ENCODE results near the gene PAX4.
A peak's percentile ranks its signal among the peaks of the same experiment; 100 is the strongest.
"Not testable (repeated sequence)": the region's sequence is repeated elsewhere in the genome, so short reads cannot be mapped to it uniquely, and the experiment has no call there.

PAX4 gene

GRCh38 chr7:127587663-127588018, 30.3 kb downstream of the PAX4 start:
- Mint-ChIP-seq H3K36me3 (ENCODE audit: low read depth) (peaks cover 54% of the 10 kb centered on the region), H3K4me1 (ENCODE audit: low read depth) (peaks cover 55% of the 10 kb centered on the region), H3K9me3 (no peaks in the 10 kb centered on the region), H3K27me3 (no peaks in the 10 kb centered on the region), H3K27ac (peak overlapping the region; percentile 80), H3K4me3 (peak overlapping the region; percentile 76)
- intact Hi-C loops (cut with micrococcal nuclease) = loop anchor here (1.0 to 5.0 kb wide), 3 partner anchors 65 to 755 kb away; partner anchors contain the start of genes RBM28, SND1 and ZNF800

- H3K27me3 Mint-ChIP-seq = no peaks in the 10 kb centered on the region
- intact Hi-C loops (cut with micrococcal nuclease) = loop anchor here (5.0 kb wide), 1 partner anchor 756 kb away; the partner anchor contains the start of gene RBM28
- H3K9me3 Mint-ChIP-seq = no peaks in the 10 kb centered on the region
- H3K36me3 Mint-ChIP-seq (ENCODE audit: low read depth) = peaks cover 59% of the 10 kb centered on the region
- H3K4me1 Mint-ChIP-seq (ENCODE audit: low read depth) = peaks cover 61% of the 10 kb centered on the region
- no peak overlapping the region for H3K4me3 Mint-ChIP-seq
- peak overlapping the region; percentile 95 for H3K27ac Mint-ChIP-seq
Observed at GRCh38 chr7:127586346-127586745, 31.6 kb downstream of the PAX4 start.

DNA sequence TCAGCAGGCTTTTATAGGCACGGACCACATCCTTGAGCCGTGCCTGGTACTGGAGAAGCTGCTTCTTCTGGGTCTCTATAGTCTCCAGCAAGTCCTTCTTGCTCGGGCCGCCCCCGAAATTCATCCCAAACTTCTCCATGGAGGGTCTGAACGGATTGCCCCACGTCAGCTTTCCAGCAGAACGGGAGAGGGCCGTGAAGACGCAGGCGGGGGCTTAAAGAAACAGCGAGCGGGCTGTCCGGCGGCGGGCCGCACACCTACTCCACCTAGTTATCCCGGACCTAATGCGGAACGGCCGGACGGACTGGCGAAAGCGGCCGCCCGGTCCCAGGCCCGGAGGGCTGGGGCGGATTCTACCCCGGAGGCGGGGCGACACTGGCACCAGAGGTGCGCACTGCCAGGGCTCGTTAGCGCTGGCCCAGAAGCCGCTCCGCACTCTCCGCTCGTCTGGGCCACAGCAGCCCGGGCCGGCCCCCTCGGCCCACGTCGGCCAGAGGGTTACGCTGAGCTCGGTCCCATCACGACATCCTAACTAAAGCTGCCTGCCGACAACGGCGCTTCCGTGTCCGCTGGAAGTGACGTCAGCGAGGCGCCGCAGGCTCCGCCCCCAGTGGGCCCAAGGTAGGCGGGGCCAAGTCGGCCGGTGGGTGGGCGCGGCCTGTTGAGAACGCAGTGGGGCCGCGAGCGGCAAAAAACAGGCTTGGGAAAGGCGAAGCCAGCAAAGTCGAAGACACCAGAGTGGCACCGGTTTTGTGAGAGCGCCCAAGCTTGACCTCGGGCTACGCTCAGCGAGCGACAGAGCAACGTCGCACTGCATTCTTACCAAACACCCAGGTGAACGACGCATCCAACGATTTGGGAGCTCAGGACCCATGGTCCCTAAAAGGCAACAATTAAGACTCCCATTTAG, 32.6 kb downstream of the PAX4 start, which contains the start of gene GCC1:
GCC1 (minus strand) TSS at position 553 of the 910 bp plus-strand sequence; CDS start at position 139, 414 bp downstream.
- Mint-ChIP-seq H3K36me3 (ENCODE audit: low read depth) (peaks cover 55% of the 10 kb centered on the region), H3K4me3 (peak within 1 kb of the TSS; percentile 95), H3K27ac (peak within 1 kb of the TSS; percentile 95), H3K27me3 (no peaks in the 10 kb centered on the region), H3K4me1 (ENCODE audit: low read depth) (peaks cover 58% of the 10 kb centered on the region), H3K9me3 (no peaks in the 10 kb centered on the region)
- intact Hi-C loops (cut with micrococcal nuclease) = loop anchor here (1.0 to 5.0 kb wide), 2 partner anchors 66 to 757 kb away; partner anchors contain the start of gene RBM28

- Mint-ChIP-seq H3K27ac (peak overlapping the region; percentile 95), H3K36me3 (ENCODE audit: low read depth) (peaks cover 52% of the 10 kb centered on the region), H3K4me1 (ENCODE audit: low read depth) (peaks cover 54% of the 10 kb centered on the region), H3K4me3 (peak overlapping the region; percentile 95), H3K9me3 (no peaks in the 10 kb centered on the region), H3K27me3 (no peaks in the 10 kb centered on the region)
- intact Hi-C loops (cut with micrococcal nuclease) = loop anchor here (1.0 to 5.0 kb wide), 2 partner anchors 67 to 758 kb away; partner anchors contain the start of gene RBM28
Observed at GRCh38 chr7:127584648-127585043, 33.3 kb downstream of the PAX4 start.

- peak overlapping the region; percentile 23 for H3K27ac Mint-ChIP-seq
Observed at GRCh38 chr7:127582361-127582760, 35.6 kb downstream of the PAX4 start.

GRCh38 chr7:127581716-127582115, 36.2 kb downstream of the PAX4 start:
- Mint-ChIP-seq H3K4me1 (ENCODE audit: low read depth) (peaks cover 48% of the 10 kb centered on the region), H3K27me3 (no peaks in the 10 kb centered on the region), H3K36me3 (ENCODE audit: low read depth) (peaks cover 51% of the 10 kb centered on the region), H3K4me3 (no peak overlapping the region), H3K27ac (no peak overlapping the region), H3K9me3 (no peaks in the 10 kb centered on the region)
- intact Hi-C loops (cut with micrococcal nuclease) = no loop called here

More at GRCh38 chr7:127582361-127582760, 35.6 kb downstream of the PAX4 start:
- intact Hi-C loops (cut with micrococcal nuclease) = no loop called here
- Mint-ChIP-seq H3K9me3 (no peaks in the 10 kb centered on the region), H3K4me3 (no peak overlapping the region), H3K36me3 (ENCODE audit: low read depth) (peaks cover 48% of the 10 kb centered on the region), H3K27me3 (no peaks in the 10 kb centered on the region), H3K4me1 (ENCODE audit: low read depth) (peaks cover 48% of the 10 kb centered on the region)

- Mint-ChIP-seq H3K9me3 (no peaks in the 10 kb centered on the region), H3K27ac (no peak overlapping the region), H3K4me3 (no peak overlapping the region), H3K4me1 (ENCODE audit: low read depth) (peaks cover 48% of the 10 kb centered on the region), H3K36me3 (ENCODE audit: low read depth) (peaks cover 53% of the 10 kb centered on the region), H3K27me3 (no peaks in the 10 kb centered on the region)
- intact Hi-C loops (cut with micrococcal nuclease) = no loop called here
Observed at GRCh38 chr7:127580612-127581011, 37.3 kb downstream of the PAX4 start.

GRCh38 chr7:127578711-127579275, 39.1 kb downstream of the PAX4 start:
- intact Hi-C loops (cut with micrococcal nuclease) = no loop called here
- no peaks in the 10 kb centered on the region for H3K9me3 Mint-ChIP-seq
- H3K36me3 Mint-ChIP-seq (ENCODE audit: low read depth) = peaks cover 59% of the 10 kb centered on the region
- H3K27me3 Mint-ChIP-seq = no peaks in the 10 kb centered on the region
- no peak overlapping the region for H3K27ac Mint-ChIP-seq
- peaks cover 37% of the 10 kb centered on the region for H3K4me1 Mint-ChIP-seq (ENCODE audit: low read depth)
- no peak overlapping the region for H3K4me3 Mint-ChIP-seq

GRCh38 chr7:127578036-127578684, 39.8 kb downstream of the PAX4 start:
- intact Hi-C loops (cut with micrococcal nuclease) = no loop called here
- peaks cover 53% of the 10 kb centered on the region for H3K36me3 Mint-ChIP-seq (ENCODE audit: low read depth)
- H3K27ac Mint-ChIP-seq = no peak overlapping the region
- no peaks in the 10 kb centered on the region for H3K9me3 Mint-ChIP-seq
- no peak overlapping the region for H3K4me3 Mint-ChIP-seq
- H3K4me1 Mint-ChIP-seq (ENCODE audit: low read depth) = peaks cover 30% of the 10 kb centered on the region
- no peaks in the 10 kb centered on the region for H3K27me3 Mint-ChIP-seq

DNA sequence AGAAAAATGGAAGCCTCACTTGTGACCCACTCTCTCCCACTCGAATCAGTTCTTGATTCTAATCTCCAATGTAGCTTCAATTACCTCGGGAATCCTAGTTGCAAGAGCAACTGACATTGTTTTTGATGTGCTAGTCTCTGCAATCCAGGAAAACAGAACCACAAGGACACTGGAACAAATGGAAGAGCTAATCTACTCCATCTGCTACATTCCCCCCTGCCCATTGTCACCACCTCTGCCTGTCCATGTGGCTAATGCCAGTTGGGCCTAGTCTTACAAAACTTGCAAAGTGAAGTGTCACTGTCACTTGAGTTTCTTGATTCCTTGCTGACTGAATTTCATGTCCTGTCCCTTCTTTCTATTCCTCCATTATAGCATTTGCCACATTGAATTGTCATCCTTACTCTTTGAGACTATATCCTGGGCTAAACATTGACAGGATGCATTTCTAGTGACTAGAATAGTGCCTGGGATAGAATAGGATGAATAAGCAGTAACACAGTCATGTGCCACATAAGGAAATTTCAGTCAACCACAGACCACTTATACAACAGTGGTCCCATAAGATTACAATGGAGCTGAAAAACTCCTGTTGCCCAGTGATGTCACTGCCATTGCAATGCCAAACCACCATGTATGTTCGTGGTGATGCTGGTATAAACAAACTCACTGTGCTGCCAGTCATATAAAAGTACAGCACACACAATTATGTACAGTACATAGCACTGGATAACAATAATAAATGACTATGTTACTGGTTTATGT, 46.0 kb downstream of the PAX4 start:
- H3K27me3 Mint-ChIP-seq = no peaks in the 10 kb centered on the region
- no peaks in the 10 kb centered on the region for H3K4me1 Mint-ChIP-seq (ENCODE audit: low read depth)
- intact Hi-C loops (cut with micrococcal nuclease) = no loop called here
- no peaks in the 10 kb centered on the region for H3K9me3 Mint-ChIP-seq
- peaks cover 23% of the 10 kb centered on the region for H3K36me3 Mint-ChIP-seq (ENCODE audit: low read depth)
- no peak overlapping the region for H3K27ac Mint-ChIP-seq
- no peak overlapping the region for H3K4me3 Mint-ChIP-seq

GRCh38 chr7:127568034-127568433, 49.9 kb downstream of the PAX4 start:
- peaks cover 14% of the 10 kb centered on the region for H3K9me3 Mint-ChIP-seq
- H3K4me1 Mint-ChIP-seq (ENCODE audit: low read depth); H3K27ac Mint-ChIP-seq; intact Hi-C loops (cut with micrococcal nuclease); H3K27me3 Mint-ChIP-seq; H3K4me3 Mint-ChIP-seq; H3K36me3 Mint-ChIP-seq (ENCODE audit: low read depth): not testable (repeated sequence)

DNA sequence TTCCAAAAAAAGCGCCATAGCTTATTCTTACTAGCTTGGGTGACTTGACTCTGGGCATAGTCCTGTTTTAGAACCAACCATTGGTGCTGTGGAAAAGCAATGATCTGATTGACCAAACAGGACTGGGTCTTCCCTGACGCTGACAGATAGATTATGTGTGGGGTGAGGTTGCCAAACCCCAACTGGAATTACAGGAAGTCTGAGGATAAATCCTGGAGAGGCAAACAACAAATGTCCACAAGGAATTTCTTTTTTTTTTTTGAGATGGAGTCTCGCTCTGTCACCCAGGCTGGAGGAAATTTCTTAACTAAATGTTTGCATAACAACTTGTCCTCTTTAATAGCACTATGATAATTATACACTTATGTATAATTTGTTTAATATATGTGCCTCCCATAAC, 51.7 kb downstream of the PAX4 start:
- no peaks in the 10 kb centered on the region for H3K4me1 Mint-ChIP-seq (ENCODE audit: low read depth)
- peaks cover 17% of the 10 kb centered on the region for H3K9me3 Mint-ChIP-seq
- no peaks in the 10 kb centered on the region for H3K36me3 Mint-ChIP-seq (ENCODE audit: low read depth)
- intact Hi-C loops (cut with micrococcal nuclease) = no loop called here
- H3K27me3 Mint-ChIP-seq = no peaks in the 10 kb centered on the region
- H3K27ac Mint-ChIP-seq = no peak overlapping the region
- no peak overlapping the region for H3K4me3 Mint-ChIP-seq

Data from dendritic cell treated with granulocyte-macrophage colony-stimulating factor and Interleukin-4, amounts not matched to agents 40 ng/mL and 50 ng/mL, for 4 days (primary cell).